ENCODE measurements around the gene CRLF1.

GRCh38 chr19:18650468-18651041, 44.0 kb upstream of the CRLF1 start:
- no peak for TF ChIP-seq POLR2A (IDR thresholded peaks at IDR 0.05; ENCODE audit: low read depth, low read length)
- no peak for TF ChIP-seq POLR2AphosphoS5 (IDR thresholded peaks at IDR 0.05; ENCODE audit: low read depth, low read length)

All from GM12891 (cell line).